ENCODE data around the gene ASF1A.

ASF1A gene

GRCh38 chr6:118917546-118918328 lies 23.8 kb downstream of the ASF1A start:
- DNase-seq, result no peak

GRCh38 chr6:118918329-118918725 lies 24.4 kb downstream of the ASF1A start:
- no peak for DNase-seq

- DNase-seq, result no peak
Observed at GRCh38 chr6:118921084-118921483, 27.1 kb downstream of the ASF1A start.

GRCh38 chr6:118923035-118923434 lies 29.1 kb downstream of the ASF1A start:
- DNase-seq, result no peak

- DNase-seq, result no peak
Observed at GRCh38 chr6:118930680-118931079, 36.7 kb downstream of the ASF1A start.

- no peak for DNase-seq
Observed at GRCh38 chr6:118931436-118931835, 37.5 kb downstream of the ASF1A start.

GRCh38 chr6:118932421-118932820 lies 38.5 kb downstream of the ASF1A start:
- no peak for DNase-seq

- no peak for DNase-seq
Observed at GRCh38 chr6:118933855-118934460, 40.0 kb downstream of the ASF1A start.

GRCh38 chr6:118934461-118935330 lies 40.7 kb downstream of the ASF1A start, which contains the start of gene MCM9:
Gene MCM9 (minus strand): TSS chr6:118935159. CDS start chr6:118931723, 3,436 bp downstream.
- DNase-seq, result peak; percentile 88 to 91

- DNase-seq, result no peak
Observed at GRCh38 chr6:118935331-118935668, 41.3 kb downstream of the ASF1A start.

GRCh38 chr6:118935978-118936703 lies 42.2 kb downstream of the ASF1A start:
- no peak for DNase-seq

GRCh38 chr6:118939683-118940082 lies 45.7 kb downstream of the ASF1A start:
- DNase-seq, result no peak

- no peak for DNase-seq
Observed at GRCh38 chr6:118940770-118941169, 46.8 kb downstream of the ASF1A start.

GRCh38 chr6:118945217-118945616 lies 51.3 kb downstream of the ASF1A start:
- DNase-seq, result no peak

GRCh38 chr6:118952683-118953082 lies 58.7 kb downstream of the ASF1A start:
- no peak for DNase-seq

GRCh38 chr6:118953391-118953790 lies 59.4 kb downstream of the ASF1A start:
- DNase-seq, result no peak
